Measurements from ENCODE around the gene COPZ1. TPM values are rescaled to one million over a fixed set of nuclear protein-coding genes. Genes with fewer than 3 reads are reported as not detected.

COPZ1 gene
- total and polyA plus RNA-seq, 2 donors (not counting 3 experiments of a cell fraction or from before 2014, with no cell fraction given), result 143 to 174 TPM

DNA sequence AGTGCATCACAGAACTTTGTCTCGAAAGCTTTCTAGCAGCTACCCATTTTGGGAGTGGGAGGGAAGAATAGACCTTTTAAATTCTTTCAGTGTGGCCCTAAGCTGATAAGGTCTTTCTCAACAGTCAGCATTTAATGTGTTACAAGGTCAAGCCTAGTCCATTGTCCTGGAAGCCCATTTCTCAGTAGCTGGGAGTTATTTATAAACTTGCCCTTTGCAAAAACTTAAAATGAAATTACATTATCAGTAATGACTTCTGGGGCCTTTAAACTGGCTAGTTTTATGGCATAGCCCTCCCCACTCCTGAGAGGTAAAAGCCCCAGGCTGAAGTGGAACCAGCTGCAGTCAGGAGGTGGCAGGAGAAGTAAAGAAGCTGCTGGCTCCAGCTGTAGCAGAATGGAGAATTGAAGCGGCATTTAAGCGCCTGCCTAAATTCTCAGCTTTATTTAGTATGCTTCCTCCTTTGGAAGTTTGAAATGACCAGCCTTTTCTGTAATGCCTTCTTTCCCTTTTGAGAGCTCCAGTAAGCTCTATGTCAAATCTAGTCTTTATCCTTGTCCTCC lies 12.4 kb downstream of the COPZ1 start:
- no peaks in the 10 kb centered on the region for H3K9me1 ChIP-seq (replicated peaks; ENCODE audit: control insufficient read depth, extremely low read depth, insufficient read depth, low read length)
- ChIA-PET CTCF (interaction anchor here (0.5 to 5.4 kb wide), 14 partner anchors 8 to 117 kb away, joined by 3 to 61 read pairs (median 4); partner anchors contain the start of gene COPZ1), POLR2A (interaction anchor here (1.3 kb wide), 1 partner anchor 57 kb away, joined by 4 read pairs; the partner anchor contains the start of genes CBX5 and HNRNPA1)
- H3K4me3 ChIP-seq (replicated peaks in 1 of 3; ENCODE audit: insufficient read depth in 1 of 3, low read depth in 1 of 3, low read length in 3 of 3), result no peak overlapping the region
- DNase-seq (ENCODE audit: low read depth, low spot score) (no peak), FAIRE-seq (no peak)
- BruUV-seq (replicated peaks), result no TSS peak
- H3K36me3 ChIP-seq (ENCODE audit: control insufficient read depth in 2 of 2, extremely low read depth in 1 of 2, insufficient read depth in 2 of 2, low read length in 2 of 2), result peaks cover 8 to 9% of the 10 kb centered on the region in 2 experiments
- no peak for TF ChIP-seq MYC (IDR thresholded peaks at IDR 0.05; ENCODE audit: low read depth, low read length)
- TF ChIP-seq JUN (IDR thresholded peaks at IDR 0.05; ENCODE audit: borderline replicate concordance, insufficient read depth, insufficient read length, low read depth), result no peak
- TF ChIP-seq EZH2 (IDR thresholded peaks at IDR 0.05; ENCODE audit: borderline replicate concordance, low read depth, low read length, severe bottlenecking), result no peak
- TF ChIP-seq, protein P1, sequence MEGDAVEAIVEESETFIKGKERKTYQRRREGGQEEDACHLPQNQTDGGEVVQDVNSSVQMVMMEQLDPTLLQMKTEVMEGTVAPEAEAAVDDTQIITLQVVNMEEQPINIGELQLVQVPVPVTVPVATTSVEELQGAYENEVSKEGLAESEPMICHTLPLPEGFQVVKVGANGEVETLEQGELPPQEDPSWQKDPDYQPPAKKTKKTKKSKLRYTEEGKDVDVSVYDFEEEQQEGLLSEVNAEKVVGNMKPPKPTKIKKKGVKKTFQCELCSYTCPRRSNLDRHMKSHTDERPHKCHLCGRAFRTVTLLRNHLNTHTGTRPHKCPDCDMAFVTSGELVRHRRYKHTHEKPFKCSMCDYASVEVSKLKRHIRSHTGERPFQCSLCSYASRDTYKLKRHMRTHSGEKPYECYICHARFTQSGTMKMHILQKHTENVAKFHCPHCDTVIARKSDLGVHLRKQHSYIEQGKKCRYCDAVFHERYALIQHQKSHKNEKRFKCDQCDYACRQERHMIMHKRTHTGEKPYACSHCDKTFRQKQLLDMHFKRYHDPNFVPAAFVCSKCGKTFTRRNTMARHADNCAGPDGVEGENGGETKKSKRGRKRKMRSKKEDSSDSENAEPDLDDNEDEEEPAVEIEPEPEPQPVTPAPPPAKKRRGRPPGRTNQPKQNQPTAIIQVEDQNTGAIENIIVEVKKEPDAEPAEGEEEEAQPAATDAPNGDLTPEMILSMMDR (IDR thresholded peaks at IDR 0.05; ENCODE audit: extremely low read depth in 1 of 2, insufficient read depth in 1 of 2, low read depth in 1 of 2, low read length in 2 of 2), result no peak
- no peak for TF ChIP-seq GATA2 (IDR thresholded peaks at IDR 0.05; ENCODE audit: insufficient read depth, insufficient read length, low read depth, low read length)
- no peak for TF ChIP-seq POLR2A (IDR thresholded peaks at IDR 0.05; ENCODE audit: low read depth, low read length)
- TF ChIP-seq MAX (IDR thresholded peaks at IDR 0.05; ENCODE audit: insufficient read depth, insufficient read length), result no peak
- TF ChIP-seq FOS (IDR thresholded peaks at IDR 0.05; ENCODE audit: borderline replicate concordance, insufficient read depth, low read length), result no peak
- no peak for TF ChIP-seq POLR2AphosphoS5 (IDR thresholded peaks at IDR 0.05; ENCODE audit: insufficient read depth, low read depth, low read length)
- no peak overlapping the region for H3K27ac ChIP-seq (ENCODE audit: insufficient read depth, low read depth, low read length)
- H3K9me3 ChIP-seq (replicated peaks; ENCODE audit: control insufficient read depth, insufficient read depth, low read length), result no peaks in the 10 kb centered on the region
- dilution Hi-C loops (cut with MboI; ENCODE audit: extremely low pct_ligation_motif_present, low sequenced_read_pairs), result no loop called here
- no peaks in the 10 kb centered on the region for H3K27me3 ChIP-seq (ENCODE audit: control insufficient read depth in 2 of 2, insufficient read depth in 2 of 2, low read length in 2 of 2)
- H2AFZ ChIP-seq (ENCODE audit: low read depth, low read length), result no peak overlapping the region
- H3K4me1 ChIP-seq (ENCODE audit: control insufficient read depth, extremely low read depth, insufficient read depth, low read length), result no peaks in the 10 kb centered on the region
- no peak overlapping the region for H3K4me2 ChIP-seq (ENCODE audit: insufficient read depth, low read length)
- peaks cover 10% of the 10 kb centered on the region for H3K79me2 ChIP-seq (ENCODE audit: control insufficient read depth, insufficient read depth, low read length)
- no peak overlapping the region for H3K9ac ChIP-seq (replicated peaks; ENCODE audit: extremely low read depth, insufficient read depth, low read length)
- intact Hi-C loops (cut with micrococcal nuclease), result loop anchor here (1.0 kb wide), 1 partner anchor 42 kb away; no protein-coding TSS in a partner anchor
- no peaks in the 10 kb centered on the region for H4K20me1 ChIP-seq (replicated peaks; ENCODE audit: control insufficient read depth, extremely low read depth, insufficient read depth, low read length)

Data from endothelial cell of umbilical vein (primary cell).